Suprapubic skin (tissue), 4 donors: Measurements from ENCODE around the gene IL17RC.

ENCODE experiments used
- CTCF ChIP-seq, 2 donors: fragments of 200-600 bp in 1 of 2; fragments of 450-650 bp in 1 of 2; sonication (generic) in 1 of 2; IDR thresholded peaks; one replicate each; pipeline ENCODE4 v1.5.1; 2016 to 2019; ENCODE audit warnings: antibody characterized with exemption in 2 of 2, mild to moderate bottlenecking in 1 of 2, moderate library complexity in 1 of 2
- POLR2A ChIP-seq, 2 donors: fragments of 450-650 bp; IDR thresholded peaks; one replicate each; pipeline ENCODE4 v1.6.1; 2017; ENCODE audit warnings: antibody characterized with exemption in 2 of 2, mild to moderate bottlenecking in 2 of 2, moderate library complexity in 2 of 2
- POLR2AphosphoS5 ChIP-seq, 3 donors: sonication (generic); formaldehyde crosslinking; IDR thresholded peaks; one replicate each; pipeline ENCODE4 v1.6.1; 2017; ENCODE audit warnings: antibody characterized with exemption in 3 of 3

- no peak for TF ChIP-seq POLR2AphosphoS5 (IDR thresholded peaks at IDR 0.05)
- no peak for TF ChIP-seq CTCF (IDR thresholded peaks at IDR 0.05)
- TF ChIP-seq POLR2A (IDR thresholded peaks at IDR 0.05): no peak
Measured at GRCh38 chr3:9949115-9949514, 32.2 kb downstream of the IL17RC start.
